Stimulated activated CD4-positive, alpha-beta T cell treated with anti-CD3 and anti-CD28 coated beads, Interleukin-12 subunit alpha, Interleukin-12 subunit beta, amount 100 ng/mL, for 24 hours (primary cell): ENCODE results near the gene TRPV3.

Experiments used
- DNase-seq, 2 experiments: peaks; one replicate each; pipeline ENCODE4 v3.0.0-alpha.2; 2020; ENCODE audit warnings: low read depth in 2 of 2

TRPV3 gene

DNA sequence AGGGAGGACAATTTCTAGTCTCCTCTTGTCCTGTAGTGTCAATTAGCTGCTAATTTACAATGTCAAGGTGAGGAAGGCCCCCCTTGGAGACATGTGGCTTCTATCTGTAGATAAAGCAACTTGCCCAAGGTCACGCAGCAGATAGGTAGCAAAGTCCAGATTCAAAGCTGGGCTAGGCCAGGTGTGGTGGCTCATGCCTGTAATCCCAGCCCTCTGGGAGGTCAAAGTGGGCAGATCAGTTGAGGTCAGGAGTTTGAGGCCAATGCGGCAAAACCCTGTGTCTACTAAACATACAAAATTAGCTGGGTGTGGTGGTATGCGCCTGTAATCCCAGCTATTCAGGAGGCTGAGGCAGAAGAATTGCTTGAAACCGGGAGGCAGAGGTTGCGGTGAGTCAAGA lies 11.1 kb downstream of the TRPV3 start:
- DNase-seq = no peak

GRCh38 chr17:3545151-3545550 lies 12.5 kb downstream of the TRPV3 start:
- no peak for DNase-seq

DNA sequence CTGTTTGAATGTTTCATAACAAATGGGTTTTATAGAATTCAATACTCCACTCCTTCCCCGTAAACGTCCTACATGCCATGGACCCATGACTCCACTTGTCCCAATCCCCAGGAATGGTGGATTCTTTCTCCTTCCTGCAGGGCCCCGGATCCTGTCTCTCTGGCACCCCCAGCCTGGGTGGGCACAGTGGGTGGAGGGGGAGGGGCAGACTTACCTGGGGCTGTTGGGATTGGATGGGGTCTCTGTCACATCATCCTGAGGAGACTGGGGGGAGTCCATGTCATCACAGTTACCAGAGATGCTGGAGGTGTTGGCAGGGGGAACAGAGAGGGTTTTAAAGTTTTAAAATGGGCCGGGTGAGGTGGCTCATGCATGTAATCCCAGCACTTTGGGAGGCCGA lies 13.2 kb downstream of the TRPV3 start:
- DNase-seq = no peak

DNA sequence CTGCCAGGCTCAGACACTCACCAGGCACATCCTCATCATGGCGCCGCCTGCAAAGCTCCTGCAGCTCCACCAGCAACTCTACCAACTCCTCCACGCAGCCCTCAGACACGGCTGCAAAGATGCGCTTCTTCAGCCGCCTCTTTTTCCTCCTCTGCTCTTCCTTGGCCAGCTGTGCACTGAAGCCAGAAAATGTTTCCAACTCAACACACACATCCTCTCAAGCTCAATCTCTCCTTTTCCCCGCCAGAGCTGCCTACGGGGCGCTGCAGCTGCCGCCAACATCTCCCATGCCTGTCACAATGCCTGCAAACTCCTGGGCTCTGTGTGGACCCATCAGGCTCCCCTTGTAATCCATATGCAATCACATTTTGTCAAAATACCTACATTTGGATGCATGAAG lies 14.2 kb downstream of the TRPV3 start:
- no peak for DNase-seq

DNA sequence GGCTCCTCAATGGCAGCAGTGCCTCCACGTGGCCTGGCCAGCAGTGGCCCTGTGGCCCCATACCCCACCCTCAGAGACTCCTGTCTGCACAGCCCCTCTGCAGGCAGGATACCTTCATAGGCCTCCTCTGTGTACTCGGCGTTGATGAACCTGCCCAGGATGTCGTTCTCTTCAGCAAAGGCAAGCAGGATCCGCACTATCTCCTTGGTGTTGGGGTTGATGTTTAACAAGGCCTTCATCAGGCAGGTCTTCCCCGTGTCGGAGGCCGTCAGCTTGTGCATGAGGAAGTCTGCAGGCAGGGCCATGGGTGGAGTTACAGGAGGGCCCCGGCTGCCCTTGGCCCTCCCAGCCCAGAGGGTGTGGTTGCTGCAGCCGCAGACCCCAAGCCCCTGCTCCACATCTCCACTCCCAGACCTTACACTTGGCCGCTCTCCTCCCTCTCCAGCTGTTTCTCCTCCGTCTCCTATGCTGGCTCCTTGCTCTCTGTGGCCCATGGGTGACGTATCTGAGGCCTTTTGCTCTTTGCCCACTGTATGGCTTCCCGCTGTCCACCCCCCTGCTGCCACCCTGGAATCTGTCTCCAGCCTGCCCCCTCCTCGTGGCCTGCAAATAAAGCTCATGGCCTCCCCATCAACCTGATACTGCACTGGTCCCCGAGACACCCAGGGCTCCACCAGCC lies 15.1 kb downstream of the TRPV3 start:
- DNase-seq = no peak

DNA sequence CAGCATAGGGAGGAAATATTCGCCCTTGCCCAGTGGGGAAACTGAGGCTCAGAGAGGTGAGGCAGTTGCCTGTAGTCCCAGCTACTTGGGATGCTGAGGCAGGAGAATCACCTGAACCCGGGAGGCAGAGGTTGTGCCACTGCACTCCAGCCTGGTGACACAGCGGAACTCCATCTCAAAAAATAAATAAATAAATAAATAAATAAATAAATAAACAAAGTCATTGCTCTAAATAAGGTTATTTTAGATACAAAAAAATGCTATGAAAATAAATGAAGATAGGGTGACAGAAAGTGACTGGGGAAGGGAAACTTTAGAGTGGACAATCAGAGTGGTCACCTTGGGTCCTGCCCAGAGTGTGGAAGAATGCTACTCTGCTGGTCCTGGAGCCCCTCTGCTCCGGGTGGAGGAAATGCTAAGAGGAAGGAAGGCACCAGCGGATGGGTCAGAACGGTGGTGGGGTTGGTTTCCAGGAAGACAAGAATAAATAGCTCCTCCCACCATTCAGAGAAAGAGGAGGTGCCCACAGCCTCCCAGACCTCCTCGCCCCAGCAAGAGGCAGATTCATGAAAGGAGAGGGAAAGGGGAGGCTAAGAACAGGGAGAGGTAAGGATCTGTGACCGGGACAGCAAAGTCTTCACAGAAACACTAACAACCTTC lies 17.6 kb downstream of the TRPV3 start:
- no peak for DNase-seq

DNA sequence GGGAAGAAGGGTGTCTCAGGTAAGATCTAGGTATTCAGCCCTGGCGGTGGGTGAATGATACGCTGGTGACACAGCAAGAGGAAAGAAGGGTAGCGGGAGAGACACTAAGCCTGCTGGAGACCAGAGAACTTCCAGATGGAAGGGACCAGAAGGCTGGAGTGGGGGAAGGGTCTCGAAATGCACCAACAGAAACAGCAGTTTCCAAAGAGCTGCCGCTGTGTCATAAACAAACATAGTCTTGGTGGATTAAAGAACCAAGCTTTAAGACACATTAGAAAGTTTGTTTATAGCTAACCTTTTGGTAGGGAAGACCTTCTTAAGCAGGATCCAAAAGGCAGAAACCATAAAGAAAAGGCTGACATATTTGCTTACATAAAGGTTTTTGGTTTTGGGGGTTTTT lies 20.9 kb downstream of the TRPV3 start:
- DNase-seq = no peak

- peak; percentile 30 to 50 for DNase-seq
These were observed 22.2 kb downstream of the TRPV3 start for GRCh38 chr17:3535253-3535995.

DNA sequence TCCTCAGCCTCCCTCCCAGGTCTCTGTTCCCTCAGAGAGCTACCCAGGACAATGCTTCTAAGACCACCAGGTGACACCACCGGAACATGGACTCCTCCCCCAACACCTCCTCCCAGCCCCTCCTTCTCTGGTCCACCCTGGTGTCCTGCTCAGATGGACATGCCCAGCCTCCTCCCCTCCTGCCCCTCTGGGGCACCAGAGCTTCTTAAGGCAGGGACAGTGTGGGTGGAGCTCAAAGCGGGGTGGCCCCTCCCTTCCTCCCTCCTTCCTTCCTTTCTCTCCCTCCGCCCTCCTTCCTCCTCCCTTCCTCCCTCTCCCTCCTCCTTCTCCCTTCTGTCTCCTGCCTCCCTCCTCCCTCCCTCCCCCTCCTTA lies 22.7 kb downstream of the TRPV3 start:
- DNase-seq = no peak

DNA sequence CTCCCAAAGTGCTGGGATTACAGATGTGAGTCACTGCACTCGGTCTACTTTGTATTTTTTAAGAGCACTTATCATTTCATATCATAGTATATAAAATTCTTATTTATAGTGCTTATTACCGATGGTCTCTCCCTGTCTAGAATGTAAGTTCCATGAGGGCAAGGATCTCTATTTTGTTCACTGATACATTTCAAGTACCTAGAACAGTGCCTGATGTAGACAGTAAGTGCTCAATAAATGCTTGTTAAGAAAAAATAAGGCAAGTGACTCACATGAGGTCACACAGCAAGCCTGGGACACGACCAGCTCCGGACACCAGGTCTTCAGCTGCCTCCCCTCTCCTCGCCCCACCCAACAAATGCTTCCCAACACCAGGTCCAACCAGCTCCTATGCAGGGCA lies 23.9 kb downstream of the TRPV3 start:
- DNase-seq = no peak

GRCh38 chr17:3532859-3533142 lies 24.8 kb downstream of the TRPV3 start:
- no peak for DNase-seq

- DNase-seq = no peak
These were observed 25.3 kb downstream of the TRPV3 start for GRCh38 chr17:3532106-3532858.

DNA sequence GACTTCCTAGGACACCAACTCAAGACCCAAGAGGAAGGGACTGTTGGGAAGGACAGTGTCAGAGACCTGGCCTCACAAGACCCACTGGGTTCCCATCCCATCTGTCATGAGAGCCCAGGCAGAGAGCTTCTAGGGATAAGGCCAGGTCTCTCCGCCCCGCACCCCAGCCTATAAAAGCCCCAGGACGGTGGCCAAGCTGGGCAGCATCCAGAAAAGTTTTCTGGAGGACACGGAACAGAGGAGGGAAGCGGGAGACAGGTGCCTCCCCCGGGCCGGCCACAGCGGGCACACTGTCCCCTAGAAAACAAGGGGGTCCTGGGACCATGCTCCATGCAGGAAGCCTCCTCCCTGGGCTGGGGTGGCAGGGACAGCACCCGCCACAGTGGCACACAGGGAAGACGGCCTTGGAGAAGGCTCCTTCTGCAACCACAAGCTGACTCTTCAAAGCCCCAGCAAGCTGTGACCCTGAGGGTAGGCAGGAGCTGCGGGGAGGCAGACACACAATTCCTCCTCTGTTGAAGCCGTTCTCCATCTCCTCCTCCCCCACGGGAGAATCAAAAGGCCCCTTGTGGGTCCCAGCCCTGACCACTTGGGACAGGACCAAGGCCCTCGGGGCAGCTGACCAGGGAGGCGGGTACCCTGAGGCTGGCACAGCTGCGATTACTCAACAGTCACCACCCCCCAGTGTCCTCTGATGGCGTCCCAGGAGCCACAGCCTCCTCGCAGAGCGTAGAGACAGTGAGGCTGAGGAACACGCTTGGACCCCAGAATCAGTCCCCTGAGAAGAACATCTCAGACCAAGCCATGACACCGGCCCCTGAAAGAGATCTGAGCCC lies 26.1 kb downstream of the TRPV3 start:
- no peak for DNase-seq

DNA sequence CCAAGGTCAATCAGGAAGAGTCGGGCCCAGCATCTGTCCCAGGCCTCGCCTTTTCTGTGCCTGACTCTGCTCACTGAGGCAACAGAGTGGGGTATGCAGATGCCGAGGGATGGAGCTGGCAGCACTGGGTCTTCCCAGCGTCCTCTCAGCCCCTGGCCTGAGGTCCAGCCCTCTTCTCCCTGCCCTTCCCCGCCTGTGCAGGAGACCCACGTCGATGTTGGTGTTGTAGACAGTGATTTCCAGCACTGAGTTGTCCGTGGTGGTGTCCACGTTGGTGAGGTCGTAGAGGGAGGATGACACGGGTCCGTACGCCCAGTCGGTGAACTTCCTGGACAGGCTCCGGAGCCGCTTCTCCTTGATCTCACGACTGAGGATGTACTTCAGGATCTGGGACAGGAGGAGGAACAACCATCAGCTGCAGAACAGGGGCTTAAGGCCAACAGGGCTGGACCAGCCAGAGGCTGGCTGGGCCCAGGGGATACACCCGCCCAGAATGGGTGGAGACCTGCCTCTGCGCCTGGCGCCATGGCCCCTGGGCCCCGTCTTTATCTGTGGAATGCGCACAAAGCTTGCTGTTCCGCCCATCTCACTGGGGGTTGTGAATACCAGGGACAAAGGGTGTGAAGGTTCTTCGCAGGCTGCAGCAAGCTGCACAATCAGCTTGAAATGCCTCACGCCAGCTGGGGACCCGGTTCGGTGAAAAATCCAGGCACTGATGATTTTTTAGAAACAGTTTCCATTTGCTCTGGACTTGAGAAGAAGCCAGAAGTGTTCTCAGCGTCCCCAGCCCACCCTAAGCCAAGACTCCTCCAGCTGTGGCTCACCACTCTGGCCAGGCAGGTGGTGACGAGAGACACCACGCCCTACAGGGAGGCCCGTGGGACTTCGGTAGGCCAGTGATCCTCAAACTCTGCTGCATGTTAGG lies 27.5 kb downstream of the TRPV3 start:
- DNase-seq = no peak

DNA sequence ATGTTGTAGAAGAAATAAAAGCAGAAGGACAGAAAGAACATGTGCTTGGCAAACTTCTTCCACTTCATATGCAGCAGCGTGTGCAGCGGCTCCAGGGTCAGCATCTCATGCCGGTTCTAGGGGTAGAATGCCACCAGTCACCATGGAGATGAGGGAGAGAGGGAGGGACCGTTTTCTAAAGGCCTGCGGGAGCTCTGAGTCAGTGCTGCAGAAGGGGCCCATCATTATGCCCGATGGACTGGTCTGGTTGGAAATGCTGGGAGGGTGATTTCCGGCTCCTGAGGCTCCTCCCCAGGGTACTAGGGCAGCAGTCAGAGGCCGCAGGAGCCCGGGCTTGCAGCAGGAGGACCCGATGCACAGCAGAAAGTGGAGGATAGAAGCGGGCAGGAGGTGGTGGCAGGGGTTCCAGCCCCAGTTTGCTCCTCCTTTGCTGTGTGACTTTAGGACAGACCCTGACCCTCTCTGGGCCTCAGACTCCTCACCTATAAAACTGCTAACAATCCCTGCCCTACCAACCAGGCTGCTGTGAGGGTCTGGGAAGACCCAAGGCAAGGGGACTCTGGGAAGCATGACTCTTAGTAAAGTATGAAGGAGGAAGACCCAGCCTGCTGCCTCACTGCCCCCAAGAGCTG lies 28.6 kb downstream of the TRPV3 start:
- no peak for DNase-seq

- no peak for DNase-seq
These were observed 29.2 kb downstream of the TRPV3 start for GRCh38 chr17:3528403-3528851.

GRCh38 chr17:3527896-3528295 lies 29.7 kb downstream of the TRPV3 start:
- no peak for DNase-seq

DNA sequence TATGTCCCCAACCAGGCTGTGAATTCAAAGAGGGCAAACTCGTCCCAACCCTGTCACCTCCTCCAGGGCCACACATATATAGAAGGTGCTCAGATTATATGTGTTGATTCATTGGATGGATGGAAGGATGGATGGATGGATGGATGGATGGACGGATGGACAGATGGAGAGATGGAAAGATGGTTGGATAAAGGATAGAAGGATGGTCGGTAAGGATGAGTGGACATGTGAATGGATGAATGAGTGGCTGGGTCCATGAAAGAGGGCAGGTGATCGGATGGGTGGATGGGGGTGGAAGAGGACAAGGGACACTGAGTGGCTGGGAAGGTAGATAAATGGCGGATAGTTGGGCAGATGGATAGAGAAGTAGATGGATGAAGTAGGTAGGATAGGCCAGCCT lies 30.1 kb downstream of the TRPV3 start:
- no peak for DNase-seq

DNA sequence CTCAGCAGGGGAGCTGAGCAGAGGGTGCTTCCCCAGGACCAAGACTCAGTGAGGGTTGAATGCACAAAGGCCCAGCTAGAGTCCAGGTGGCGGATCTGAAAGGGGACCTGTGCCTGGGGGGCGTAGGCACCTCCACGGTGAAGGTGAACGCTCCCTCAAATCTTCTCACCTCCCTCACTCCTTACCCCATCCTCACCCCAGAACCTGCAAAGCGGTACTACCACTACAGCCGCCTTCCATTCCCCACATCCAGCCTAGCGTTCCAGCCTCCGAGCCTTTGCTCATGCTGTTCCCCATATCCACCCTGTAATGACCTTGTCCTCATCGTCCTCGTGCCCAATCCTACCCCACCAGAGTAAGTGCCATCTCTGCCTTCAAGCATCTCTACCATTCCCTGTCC lies 30.6 kb downstream of the TRPV3 start:
- DNase-seq = no peak

GRCh38 chr17:3526491-3526890 lies 31.1 kb downstream of the TRPV3 start:
- DNase-seq = no peak
